ENCODE results near the gene IRS1.
A peak's percentile ranks its signal among the peaks of the same experiment; 100 is the strongest.

The IRS1 gene

DNA sequence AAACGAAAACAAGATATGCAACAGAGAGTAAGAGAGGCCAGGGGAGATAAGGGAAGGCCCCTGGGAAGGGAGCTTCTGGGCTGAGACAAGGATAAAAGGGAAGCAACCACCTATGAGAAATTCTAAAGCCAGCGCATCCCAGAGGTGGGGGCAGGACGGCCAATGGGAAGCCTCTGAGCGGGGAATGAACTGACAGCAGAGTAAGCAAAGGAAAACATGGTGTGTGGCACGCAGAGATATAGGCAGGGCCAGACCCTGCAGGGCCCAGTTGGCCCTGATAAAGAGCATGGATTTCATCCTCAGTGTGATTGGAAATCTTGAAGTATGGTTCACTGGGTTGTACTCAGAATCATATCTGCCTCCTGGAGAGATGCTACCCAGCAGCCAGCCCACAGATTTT, 78.7 kb downstream of the IRS1 start:
- DNase-seq = no peak

DNA sequence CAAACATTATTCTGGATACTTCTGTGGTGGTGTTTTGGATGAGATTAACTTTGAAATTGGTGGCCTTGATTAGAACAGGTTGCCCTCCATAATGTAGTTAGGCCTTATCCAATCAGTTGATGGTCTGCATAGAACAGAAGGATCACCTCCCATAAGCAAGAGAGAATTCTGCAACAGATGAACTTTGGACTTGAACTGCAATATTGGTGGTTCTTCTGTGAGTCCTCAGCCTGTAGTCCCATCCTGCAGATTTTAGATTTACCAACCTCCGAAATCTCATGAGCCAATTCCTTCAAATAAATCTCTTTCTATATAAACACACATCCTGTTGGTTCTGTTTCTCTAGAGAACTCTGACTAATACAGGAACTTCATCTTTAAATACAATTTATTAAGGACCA, 81.9 kb downstream of the IRS1 start:
- DNase-seq = no peak

DNA sequence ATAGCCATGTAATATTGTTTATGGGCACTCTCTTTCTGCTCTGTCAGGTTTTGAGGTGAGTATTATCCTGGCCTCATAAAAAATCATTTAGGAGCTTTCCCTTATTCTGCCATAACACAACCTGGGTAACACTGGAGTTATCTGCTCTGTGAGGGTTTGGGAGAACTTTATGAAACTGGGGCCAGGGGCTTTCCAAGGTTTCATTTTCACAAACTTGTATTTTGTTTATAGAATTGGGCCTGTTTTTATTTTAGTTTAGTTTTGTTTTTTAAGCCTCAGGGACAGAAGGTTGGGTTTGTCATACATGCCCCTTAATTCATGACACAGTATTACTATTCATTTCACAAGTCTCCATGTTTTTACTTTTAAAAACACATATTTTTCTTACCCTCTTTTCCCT, 83.5 kb downstream of the IRS1 start:
- no peak for DNase-seq

DNA sequence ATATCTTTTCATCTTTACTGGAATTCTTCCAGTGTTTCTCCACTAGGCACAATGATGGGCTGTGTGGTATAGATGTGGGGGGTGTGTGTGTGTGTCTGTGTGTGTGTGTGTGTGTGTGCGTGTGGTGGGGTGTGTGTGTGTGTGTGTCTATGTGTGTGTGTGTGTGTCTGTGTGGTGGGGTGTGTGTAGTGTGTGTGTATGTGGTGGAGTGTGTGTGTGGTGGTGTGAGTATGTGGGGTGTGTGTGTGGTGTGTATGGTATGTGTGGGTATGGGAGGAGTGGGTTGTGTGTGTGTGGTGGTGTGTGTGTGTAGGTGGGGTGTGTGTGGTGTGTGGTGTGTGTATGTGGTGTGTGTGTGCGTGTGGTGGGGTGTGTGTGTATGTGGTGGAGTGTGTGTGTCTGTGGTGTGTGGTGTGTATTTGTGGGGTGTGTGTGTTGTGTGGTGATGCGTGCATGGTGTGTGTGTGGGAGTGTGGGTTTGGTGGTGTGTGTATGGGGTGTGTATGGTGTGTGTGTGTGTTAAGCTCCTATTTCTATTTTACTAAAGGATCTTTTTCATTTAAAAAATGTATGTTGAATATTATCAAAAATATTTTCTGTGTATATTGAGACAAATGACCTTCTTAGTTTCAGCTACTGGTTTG, 84.2 kb downstream of the IRS1 start:
- no peak for DNase-seq

DNA sequence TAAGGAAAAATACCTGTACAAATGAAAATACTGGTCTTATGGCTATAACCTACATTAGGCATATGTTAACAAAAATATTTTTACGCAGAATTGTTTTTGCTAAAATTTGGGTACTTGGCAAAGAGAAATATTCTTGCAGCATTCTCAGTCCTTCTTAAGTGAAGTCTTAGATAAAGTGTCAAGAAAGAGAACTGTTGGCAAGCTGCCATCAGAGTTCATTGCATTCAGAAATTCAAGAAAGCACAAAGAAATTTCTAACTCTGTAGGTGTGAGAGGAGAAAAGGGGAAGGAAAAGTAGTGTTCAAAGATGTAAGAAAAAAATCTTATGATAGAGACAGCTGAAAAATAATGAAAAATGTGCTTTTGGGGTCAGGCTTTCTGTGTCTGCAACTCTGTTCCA, 86.7 kb downstream of the IRS1 start:
- DNase-seq = no peak

DNA sequence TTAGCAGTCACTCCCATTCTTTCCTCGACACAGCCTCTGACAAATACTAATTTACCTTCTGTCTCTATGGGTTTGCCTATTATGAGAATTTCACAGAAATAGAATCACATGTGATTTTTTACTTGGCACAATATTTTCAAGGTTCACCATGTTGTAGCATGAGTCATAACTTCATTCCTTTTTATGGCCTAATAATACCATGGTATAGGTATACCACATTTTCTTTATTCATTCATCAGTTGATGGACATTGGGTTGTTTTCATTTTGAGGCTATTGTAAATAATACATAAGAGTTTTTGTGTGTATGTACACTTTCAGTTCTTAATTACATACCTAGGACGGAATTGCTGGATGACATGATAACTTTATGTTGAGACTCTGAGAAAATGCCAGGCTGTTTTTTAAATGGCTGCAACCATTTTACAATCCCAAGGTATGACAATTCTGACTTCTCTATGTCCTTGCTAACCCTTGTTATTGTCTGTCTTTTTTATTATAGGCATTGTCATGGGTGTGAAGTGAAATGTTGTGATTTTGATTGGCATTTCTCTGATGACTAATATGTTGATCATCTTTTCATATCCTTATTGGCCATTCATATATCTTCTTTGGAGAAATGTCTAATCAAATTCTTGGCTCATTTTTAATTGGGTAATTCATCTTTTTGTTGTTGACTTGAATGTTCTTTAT, 87.9 kb downstream of the IRS1 start:
- no peak for DNase-seq

DNA sequence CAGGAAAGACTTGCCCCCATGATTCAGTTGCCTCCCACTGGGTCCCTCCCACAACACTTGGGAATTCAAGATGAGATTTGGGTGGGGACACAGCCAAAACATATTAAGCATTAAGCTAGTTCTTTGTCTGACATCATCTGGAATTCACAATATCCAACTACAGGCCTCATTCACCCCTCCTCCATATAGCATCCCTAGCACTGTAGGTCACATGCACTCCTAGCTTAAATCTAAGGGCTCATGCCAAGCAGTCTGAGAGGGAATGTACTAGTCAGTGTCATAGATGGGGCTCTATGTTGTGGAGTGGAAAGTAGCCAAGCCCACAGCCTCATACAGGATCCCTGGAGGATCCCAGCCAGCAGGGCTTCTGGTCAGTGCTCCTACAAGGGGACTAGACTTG, 92.1 kb downstream of the IRS1 start:
- peak; percentile 50 for DNase-seq

DNA sequence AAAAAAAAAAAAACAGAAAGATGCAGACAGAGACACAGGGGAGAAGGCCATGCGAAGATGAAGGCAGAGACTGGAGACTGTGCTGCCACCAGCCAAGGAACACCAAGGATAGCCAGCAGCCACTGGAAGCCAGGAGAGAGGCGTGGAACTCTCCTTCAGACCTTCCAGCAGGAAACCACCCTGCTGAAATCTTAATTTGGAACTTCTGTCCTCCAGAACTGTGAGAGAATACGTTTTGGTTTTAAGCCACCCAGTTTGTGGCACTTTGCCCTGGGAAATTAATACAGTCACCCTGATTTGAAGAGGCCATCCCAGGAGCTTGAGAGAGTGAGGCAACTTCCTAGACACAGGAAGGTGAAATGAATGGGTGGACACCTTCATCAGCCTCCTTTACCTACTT, 93.7 kb downstream of the IRS1 start:
- DNase-seq = no peak

DNA sequence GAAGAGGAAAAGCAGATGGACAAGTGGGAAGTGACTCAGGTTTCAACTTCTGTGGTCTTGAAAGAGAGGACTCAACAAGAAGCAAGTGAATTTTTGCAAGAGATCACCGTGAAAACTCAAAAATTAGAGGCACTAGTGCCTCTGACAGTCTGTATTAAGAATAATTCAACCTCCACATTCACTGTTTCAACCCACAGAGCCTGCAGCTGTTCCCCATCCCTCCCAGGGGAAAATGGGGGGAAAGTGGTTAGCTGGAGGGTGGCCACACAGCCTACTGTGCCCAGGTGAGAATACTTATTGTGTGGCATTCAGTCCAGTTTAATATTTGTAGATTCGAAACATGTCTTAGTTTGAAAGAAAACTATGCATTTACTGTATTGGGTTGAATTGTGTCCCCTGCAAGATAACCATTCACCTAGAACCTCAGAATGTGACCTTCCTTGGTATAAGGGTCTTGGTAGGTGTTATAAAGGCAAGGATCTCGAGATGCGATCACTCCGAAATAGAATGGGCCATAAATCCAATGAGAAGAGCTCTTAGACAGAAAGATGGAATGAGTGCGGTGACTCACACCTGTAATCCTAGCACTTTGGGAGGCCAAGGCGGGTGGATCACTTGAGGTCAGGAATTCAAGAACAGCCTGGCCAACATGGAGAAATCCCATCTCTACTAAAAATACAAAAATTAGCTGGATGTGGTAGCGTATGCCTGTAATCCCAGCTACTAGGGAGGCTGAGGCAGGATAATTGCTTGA, 94.3 kb downstream of the IRS1 start:
- no peak for DNase-seq

DNA sequence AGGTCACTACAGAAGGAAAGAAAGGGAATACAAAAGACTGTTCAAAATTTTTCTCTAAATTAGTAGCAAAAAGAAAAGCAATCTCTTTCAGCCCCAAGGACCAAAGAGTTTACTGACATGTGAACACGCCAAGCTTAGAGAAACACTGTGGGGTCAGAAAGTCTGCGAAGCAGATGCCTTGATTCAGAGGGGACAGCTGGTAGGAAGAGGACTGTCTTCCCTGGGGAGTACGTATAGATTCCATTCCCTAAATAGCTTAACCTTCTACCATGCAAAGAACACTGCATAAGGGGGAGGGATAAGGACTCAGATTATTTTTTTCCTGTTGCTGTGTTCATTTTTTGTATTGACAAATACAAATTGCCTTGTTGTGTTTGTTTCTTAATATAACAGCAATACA, 96.1 kb downstream of the IRS1 start:
- DNase-seq = peak; percentile 53

DNA sequence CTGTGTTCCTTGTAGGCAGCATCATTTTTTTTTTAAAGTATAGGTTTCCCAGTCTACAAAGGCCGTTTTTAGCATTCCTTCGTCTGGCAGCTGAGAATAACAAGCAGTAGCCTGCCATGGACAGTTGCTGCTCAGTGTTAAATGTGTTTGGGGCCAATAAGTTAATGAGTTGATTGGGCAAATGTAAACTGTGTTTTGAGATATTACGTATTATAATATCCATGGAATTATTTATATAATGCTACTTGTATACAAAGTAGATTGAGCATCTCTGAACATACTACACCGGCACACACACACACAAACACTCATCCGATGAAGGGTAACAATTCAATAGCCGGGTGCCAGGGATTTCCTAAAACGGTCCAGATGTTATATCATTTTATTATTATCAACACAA, 97.2 kb downstream of the IRS1 start:
- no peak for DNase-seq

DNA sequence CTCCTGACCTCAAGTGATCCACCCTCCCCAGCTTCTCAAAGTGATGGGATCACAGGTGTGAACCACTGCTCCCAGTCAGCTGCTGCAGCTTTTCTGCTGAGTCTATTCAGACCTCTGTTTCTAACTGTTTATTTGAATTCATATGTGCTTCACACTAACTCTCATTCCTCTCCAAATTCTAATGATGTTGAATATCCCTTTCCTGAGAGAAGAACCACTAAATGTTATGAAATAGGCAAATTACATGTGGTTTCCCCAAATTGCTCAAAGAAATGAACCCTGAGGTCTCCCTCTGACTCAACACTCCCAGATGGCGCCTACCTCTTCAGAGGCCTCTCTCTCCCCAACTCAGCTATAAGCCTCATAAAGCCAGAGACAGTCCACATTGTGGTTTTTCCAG, 98.6 kb downstream of the IRS1 start:
- DNase-seq = peak; percentile 99

DNA sequence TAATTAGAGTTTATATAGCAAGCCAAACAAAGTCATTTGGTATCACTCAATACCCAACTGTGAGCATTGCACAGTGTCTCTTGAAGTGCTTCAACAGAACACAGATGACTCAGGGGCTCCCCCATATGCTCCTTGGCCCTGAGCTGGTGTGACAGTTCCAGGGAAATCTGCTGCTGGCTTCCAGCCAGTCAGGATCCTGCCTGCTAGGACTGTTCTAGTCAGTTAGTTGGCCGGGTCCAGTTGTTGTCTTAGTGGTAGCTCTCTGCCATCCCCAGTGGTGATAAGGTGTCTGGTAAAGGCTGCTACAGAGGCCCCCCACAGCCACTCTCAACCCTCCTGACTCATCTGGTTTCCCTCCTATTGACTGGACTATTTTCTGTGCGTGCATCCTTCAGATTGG, 100.3 kb downstream of the IRS1 start:
- DNase-seq = peak; percentile 73

DNA sequence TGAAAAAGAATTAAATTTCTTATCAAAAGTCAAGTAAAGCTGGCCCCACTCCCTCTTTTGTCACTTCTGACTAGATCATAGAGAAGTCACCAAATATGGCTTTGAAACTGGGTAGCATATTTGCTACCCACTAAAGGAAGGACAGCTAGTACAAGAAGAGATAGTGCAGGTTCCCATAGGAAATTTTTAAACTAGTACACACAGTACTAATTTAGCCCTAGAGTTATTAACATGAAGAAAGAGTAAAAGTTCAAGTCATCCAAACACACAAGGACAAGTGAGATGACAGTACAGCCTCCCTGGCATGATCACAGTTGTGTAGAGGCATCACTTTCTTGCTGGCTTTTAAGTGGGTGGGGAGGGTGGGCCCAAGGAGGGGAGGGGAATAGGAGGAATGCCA, 100.9 kb downstream of the IRS1 start:
- no peak for DNase-seq

DNA sequence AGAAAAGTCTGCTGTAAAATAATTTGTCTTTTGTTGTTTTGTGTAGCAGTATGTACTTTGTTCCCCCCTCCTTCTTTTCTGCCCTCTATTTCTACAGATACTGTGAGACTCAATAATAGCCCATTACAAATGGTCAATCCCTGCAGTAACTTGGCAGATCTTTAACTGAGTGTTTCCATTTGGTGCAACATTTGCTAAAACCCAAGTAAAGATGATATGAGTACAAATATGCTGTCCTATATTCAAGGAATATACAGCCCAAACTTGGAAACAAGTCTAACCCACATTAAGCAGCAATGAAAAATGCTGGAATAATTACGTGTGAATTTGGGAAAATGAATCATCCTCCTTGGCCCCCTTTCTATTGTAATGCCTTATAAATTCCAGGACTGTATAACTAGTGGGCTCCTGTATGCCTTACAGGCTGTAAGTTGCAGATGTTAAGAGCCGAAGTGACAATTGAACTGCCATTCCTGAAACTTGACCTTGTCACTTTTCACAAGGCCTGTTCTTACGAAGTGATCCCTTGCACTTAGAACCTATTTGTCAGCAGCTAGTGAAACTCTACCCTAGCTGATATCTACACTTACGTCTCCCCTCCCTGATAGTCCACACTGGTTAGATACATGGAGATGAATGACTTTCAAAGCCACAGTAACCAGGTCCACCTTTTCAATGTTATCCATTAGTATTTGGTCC, 104.9 kb downstream of the IRS1 start:
- peak; percentile 17 for DNase-seq

DNA sequence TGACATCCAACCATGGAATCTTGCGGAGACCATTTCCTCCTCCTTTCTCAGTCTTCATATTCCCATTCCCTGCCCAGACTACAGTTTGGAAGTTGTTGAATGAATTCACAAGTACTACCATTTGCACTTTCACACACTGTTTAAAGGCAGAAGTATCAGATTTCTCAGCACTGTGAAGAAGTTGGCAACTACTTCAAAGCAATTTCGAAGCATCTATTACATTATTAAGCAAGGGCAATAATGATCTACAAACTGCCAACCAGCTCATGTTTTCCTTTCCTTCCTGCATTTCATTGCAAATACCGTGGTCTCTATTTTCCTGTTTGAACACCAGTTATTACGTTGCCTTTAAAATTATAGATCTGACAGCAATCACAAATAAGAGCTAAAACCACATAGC, 105.5 kb downstream of the IRS1 start:
- peak; percentile 10 for DNase-seq

DNA sequence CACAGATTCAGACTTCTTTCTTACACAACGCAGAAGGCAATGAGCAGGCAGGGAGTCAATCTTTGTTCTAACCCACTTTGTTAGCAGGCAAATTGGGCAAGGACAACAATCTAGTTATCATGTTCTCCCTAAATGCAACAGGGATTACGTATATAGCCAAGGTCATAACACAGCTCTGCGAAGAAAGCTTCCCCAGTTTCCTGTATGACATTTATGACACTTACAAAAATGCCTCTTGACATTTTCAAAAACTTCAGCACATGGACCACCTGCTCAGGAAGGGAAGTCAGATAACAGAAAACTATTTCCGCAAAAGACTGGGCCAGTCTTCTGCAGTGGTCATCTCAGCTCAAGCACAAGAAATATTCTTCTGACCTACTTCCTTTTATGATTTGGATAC, 106.1 kb downstream of the IRS1 start:
- DNase-seq = no peak

DNA sequence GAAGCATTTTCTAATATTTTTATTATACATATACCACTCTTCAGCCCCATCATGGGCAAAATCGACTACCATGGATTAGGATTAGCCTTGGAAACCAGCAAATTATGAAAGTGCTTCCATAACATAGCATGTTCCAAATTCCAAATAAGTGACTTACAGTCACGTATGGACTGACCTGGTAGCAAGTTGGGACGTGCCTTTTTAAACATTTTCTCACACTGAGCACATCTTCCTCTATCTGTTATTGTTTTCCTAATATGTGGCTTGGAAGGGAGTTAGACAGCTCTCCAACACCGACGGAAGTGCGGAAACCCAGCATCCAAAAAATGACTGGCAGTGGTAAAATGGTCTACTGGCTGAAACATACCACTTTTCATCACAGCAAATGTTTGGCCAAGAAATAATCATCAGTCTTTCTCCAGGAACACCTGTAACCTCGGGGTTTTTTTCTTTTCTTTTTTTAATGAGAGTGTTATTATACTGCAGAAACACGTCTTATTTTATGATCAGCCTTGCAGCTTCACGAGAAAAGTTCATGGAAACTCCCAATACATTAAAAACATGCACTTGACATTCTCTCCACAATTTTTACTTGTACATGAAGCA, 107.0 kb downstream of the IRS1 start:
- DNase-seq = no peak

DNA sequence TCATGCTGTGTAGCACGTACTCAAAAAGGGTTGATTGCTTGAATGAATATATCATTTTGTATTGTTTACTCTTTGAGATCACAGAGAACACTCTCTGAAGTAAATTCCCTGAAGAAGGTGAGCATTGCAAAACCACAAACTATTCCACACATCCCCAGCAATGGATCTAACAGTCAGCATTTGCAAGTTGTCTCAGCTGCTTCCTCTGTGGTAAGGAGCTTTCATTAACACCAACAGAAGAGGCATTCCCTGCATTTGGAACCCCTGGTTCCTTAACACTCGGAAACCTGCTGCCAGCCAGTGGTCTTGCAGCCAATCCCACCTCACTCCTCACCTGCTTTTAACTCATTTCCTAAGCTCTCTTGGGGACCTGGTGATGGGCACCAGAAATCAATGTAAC, 108.4 kb downstream of the IRS1 start:
- DNase-seq = peak; percentile 9

DNA sequence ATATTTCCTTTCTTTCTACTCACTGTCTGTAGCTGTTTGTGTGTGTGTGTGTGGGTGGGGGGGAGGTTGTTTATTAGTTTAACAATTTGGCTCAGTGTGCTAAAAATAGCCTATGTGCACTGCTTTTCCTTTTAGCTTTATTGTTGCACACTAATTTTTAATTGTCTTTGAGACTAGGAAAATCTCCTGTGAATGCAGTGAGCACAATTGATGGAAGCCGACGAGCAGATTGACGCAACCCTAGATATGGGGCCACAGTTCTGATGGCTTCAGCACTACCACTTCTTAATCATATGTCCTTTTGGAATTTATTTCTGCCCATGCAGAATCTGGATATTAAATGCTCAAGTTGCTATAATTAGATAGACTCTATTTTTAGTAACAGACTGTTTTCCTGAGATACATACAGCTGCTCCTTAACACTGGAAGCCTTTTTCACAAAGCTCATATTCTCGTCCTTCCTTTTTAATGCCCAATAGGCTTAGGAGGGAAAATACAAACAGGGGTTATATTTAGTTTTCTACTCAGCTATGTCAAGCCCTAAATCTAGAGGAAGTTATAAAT, 109.1 kb downstream of the IRS1 start:
- peak; percentile 16 for DNase-seq

DNA sequence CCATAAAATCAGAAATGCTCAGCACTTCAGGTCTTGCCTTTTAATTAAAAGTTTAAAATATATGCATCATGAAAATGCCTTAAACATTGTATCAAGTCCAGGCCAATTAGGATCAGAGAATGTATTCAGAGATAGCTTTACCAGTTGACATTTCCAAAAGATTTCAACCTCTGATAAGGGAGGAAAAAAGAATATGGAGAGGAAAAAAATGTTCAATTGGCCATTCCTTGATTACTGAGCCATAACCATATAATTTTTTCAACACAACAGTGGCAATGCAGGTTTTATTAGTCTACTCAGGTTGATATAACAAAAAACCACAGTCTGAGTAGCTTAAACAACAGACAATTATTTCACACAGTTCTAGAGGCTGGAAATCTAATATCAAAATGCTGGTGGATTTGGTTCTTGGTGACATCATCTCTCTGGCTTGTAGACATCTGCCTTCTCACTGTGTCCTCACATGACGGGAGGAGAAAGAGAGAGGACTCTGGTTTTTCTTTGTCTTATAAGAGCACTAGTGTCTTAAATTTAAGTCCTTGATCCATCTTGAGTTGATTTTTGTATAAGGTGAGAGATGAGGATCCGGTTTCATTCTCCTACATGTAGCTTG, 111.9 kb downstream of the IRS1 start:
- peak; percentile 24 for DNase-seq

DNA sequence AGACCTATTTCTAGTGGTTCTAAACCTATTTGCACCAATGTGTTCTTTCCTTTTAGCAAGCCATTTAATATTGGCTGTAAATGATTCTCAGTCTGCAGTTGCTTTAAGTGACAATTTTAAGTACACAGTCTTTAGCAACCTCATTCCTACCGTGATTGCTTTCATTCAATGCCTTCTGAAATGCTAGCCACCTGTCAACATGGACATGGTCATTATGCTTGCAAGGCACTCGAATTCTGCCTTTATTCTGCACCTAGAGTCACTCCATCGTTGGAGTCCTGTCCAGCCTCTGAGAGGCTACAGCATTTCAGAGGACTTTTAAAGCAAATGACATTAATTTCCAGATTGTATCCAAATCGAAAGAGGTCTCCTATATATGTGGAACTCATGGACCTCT, 115.1 kb downstream of the IRS1 start:
- no peak for DNase-seq

Data from fibroblast of skin of right quadriceps (primary cell).